CD4-positive, alpha-beta T cell (primary cell): Measurements from ENCODE around the gene DAAM1. TPM values are rescaled to one million over a fixed set of nuclear protein-coding genes. Genes with fewer than 3 reads are reported as not detected.

Experiments
- ATAC-seq: fragments of 200-7000 bp; cut with Tn5 transposase; one replicate; pipeline ENCODE4 v1.10.0; 2022; ENCODE audit warnings: mild to moderate bottlenecking; ENCODE audit not compliant: poor library complexity
- CTCF ChIA-PET: fragments of 350-600 bp; sonication (Branson Sonifier 250); formaldehyde crosslinking; loops from one replicate; lab custom pipeline; 2021; ENCODE audit warnings: antibody characterized with exemption, inconsistent platforms; lab: Charles Lee
- POLR2A ChIA-PET: fragments of 350-600 bp; sonication (Branson Sonifier 250); formaldehyde crosslinking; loops from one replicate; lab custom pipeline; 2021; ENCODE audit warnings: antibody characterized with exemption, inconsistent platforms; lab: Charles Lee
- DNase-seq, 14 experiments: peaks; one replicate each; pipeline ENCODE4 v3.0.0-alpha.2; 2013 to 2020; ENCODE audit warnings: mixed read lengths in 2 of 14
- H3K27ac ChIP-seq, 2 donors: one replicate each; pipeline versions ENCODE4 v1.5.1 to v1.7.0; 2013; ENCODE audit warnings: low read length in 2 of 2, low read depth in 1 of 2, mild to moderate bottlenecking in 1 of 2
- H3K27me3 ChIP-seq, 2 experiments: 1 replicate in 1 of 2; 2 replicates in 1 of 2; pipeline versions ENCODE4 v1.6.1 to v1.7.0; 2013; ENCODE audit warnings: low read length in 2 of 2, control low read depth in 1 of 2, mild to moderate bottlenecking in 1 of 2, moderate library complexity in 1 of 2; ENCODE audit not compliant: insufficient read depth in 2 of 2, control insufficient read depth in 1 of 2
- H3K36me3 ChIP-seq: one replicate; pipeline ENCODE4 v1.6.1; 2013; ENCODE audit warnings: low read length, control low read depth; ENCODE audit not compliant: insufficient read depth
- H3K4me1 ChIP-seq: one replicate; pipeline ENCODE4 v1.6.1; 2013; ENCODE audit warnings: low read length, control low read depth; ENCODE audit not compliant: insufficient read depth
- H3K4me3 ChIP-seq: one replicate; pipeline ENCODE4 v1.5.1; 2013; ENCODE audit warnings: mild to moderate bottlenecking, low read length, moderate library complexity
- H3K9me3 ChIP-seq, 2 experiments: 1 replicate in 1 of 2; 2 replicates in 1 of 2; pipeline versions ENCODE4 v1.6.1 to v1.7.0; 2013; ENCODE audit warnings: low read length in 2 of 2, mild to moderate bottlenecking in 2 of 2, control low read depth in 1 of 2, moderate library complexity in 1 of 2; ENCODE audit not compliant: control insufficient read depth in 1 of 2, insufficient read depth in 1 of 2
- H3K27ac Mint-ChIP-seq: one replicate; pipeline ENCODE4 v1.8.0; 2020; ENCODE audit warnings: mixed read lengths
- H3K27me3 Mint-ChIP-seq: one replicate; pipeline ENCODE4 v1.8.0; 2021; ENCODE audit warnings: mixed read lengths
- H3K36me3 Mint-ChIP-seq: one replicate; pipeline ENCODE4 v1.8.0; 2021; ENCODE audit warnings: low read depth, mixed read lengths
- H3K4me1 Mint-ChIP-seq: one replicate; pipeline ENCODE4 v1.8.0; 2021; ENCODE audit warnings: low read depth, mixed read lengths
- H3K4me3 Mint-ChIP-seq: one replicate; pipeline ENCODE4 v1.8.0; 2020; ENCODE audit warnings: mild to moderate bottlenecking, mixed read lengths
- H3K9me3 Mint-ChIP-seq: one replicate; pipeline ENCODE4 v1.8.0; 2020; ENCODE audit warnings: mixed read lengths
- CTCF ChIP-seq: fragments of 200-600 bp; IDR thresholded peaks from one replicate; pipeline ENCODE4 v1.8.0; 2022; ENCODE audit warnings: antibody characterized with exemption, mild to moderate bottlenecking
- intact Hi-C, 2 experiments: fragments of 100-400 bp; cut with DNase I in 1 of 2; cut with micrococcal nuclease in 1 of 2; formaldehyde crosslinking; loops; one replicate each; pipeline versions ENCODE4 v1.15.1 to v1.9.0; 2023 to 2025; cut with DNase I, micrococcal nuclease
- total RNA-seq, 174 experiments: library from RNA in 2 of 174; stranded (reverse) in 2 of 174; gene quantifications; one replicate each; pipeline ENCODE4 v1.2.3 and lab custom pipeline; 2021 to 2026

DAAM1 gene
- total RNA-seq, 2 experiments from 2014 or later: 7.4 to 8.8 TPM

GRCh38 chr14:59278111-59278510, 89.6 kb downstream of the DAAM1 start:
- Mint-ChIP-seq H3K4me1 (peaks cover 7% of the 10 kb centered on the region), H3K36me3 (peaks cover 33% of the 10 kb centered on the region), H3K27me3 (no peaks in the 10 kb centered on the region), H3K9me3 (peaks cover 3% of the 10 kb centered on the region), H3K27ac (no peak overlapping the region), H3K4me3 (no peak overlapping the region)
- DNase-seq (no peak), ATAC-seq (no peak)
- H3K36me3 ChIP-seq: no peaks in the 10 kb centered on the region
- ChIA-PET POLR2A (no interaction called here), CTCF (no interaction called here)
- no peak overlapping the region for H3K4me3 ChIP-seq
- no peak for TF ChIP-seq CTCF
- no peak overlapping the region for H3K27ac ChIP-seq
- H3K4me1 ChIP-seq: no peaks in the 10 kb centered on the region
- H3K27me3 ChIP-seq: no peaks in the 10 kb centered on the region
- H3K9me3 ChIP-seq: no peaks in the 10 kb centered on the region
- intact Hi-C loops: no loop called here

- Mint-ChIP-seq H3K27me3 (no peaks in the 10 kb centered on the region), H3K9me3 (peaks cover 17% of the 10 kb centered on the region), H3K27ac (no peak overlapping the region), H3K4me3 (no peak overlapping the region), H3K4me1 (no peaks in the 10 kb centered on the region), H3K36me3 (peaks cover 44% of the 10 kb centered on the region)
- H3K27me3 ChIP-seq: no peaks in the 10 kb centered on the region
- no peaks in the 10 kb centered on the region for H3K9me3 ChIP-seq
- no peaks in the 10 kb centered on the region for H3K36me3 ChIP-seq
- no peak for DNase-seq
- no peaks in the 10 kb centered on the region for H3K4me1 ChIP-seq
- TF ChIP-seq CTCF: no peak
- no peak overlapping the region for H3K27ac ChIP-seq
- CTCF ChIA-PET: no interaction called here
- intact Hi-C loops: no loop called here
- ATAC-seq: no peak
- H3K4me3 ChIP-seq: no peak overlapping the region
- POLR2A ChIA-PET: no interaction called here
Observed at GRCh38 chr14:59280961-59281360, 92.5 kb downstream of the DAAM1 start.

GRCh38 chr14:59281609-59282377, 93.3 kb downstream of the DAAM1 start:
- no peak overlapping the region for H3K27ac Mint-ChIP-seq
- Histone ChIP-seq H3K27ac (no peak overlapping the region), H3K27me3 (no peaks in the 10 kb centered on the region), H3K4me3 (no peak overlapping the region), H3K9me3 (no peaks in the 10 kb centered on the region), H3K36me3 (no peaks in the 10 kb centered on the region), H3K4me1 (no peaks in the 10 kb centered on the region)
- no peak for TF ChIP-seq CTCF
- H3K9me3 Mint-ChIP-seq: peaks cover 17% of the 10 kb centered on the region
- H3K4me1 Mint-ChIP-seq: no peaks in the 10 kb centered on the region
- no peak for ATAC-seq
- DNase-seq: no peak
- no peak overlapping the region for H3K4me3 Mint-ChIP-seq
- H3K36me3 Mint-ChIP-seq: peaks cover 44% of the 10 kb centered on the region
- H3K27me3 Mint-ChIP-seq: no peaks in the 10 kb centered on the region
- ChIA-PET POLR2A (no interaction called here), CTCF (no interaction called here)
- intact Hi-C loops: no loop called here
